Astrocyte (in vitro differentiated cells and primary cell): Measurements from ENCODE around the gene SPATA16. TPM values are rescaled to one million over a fixed set of nuclear protein-coding genes. Genes with fewer than 3 reads are reported as not detected.

Experiments
- DNase-seq: peaks from one replicate; pipeline ENCODE4 v3.0.0-alpha.2; 2010; ENCODE audit warnings: low read depth
- FAIRE-seq: peaks from 2 replicates; lab custom pipeline; 2011; peaks lifted over from hg19 to GRCh38; lab: Jason Lieb, UNC
- H2AFZ ChIP-seq: 2 replicates; pipeline ENCODE4 v1.6.0; 2012; ENCODE audit warnings: low read depth, low read length, inconsistent platforms
- H3K27ac ChIP-seq: 2 replicates; pipeline ENCODE4 v1.5.1; 2011; ENCODE audit warnings: low read depth, low read length, inconsistent platforms
- H3K27me3 ChIP-seq: 2 replicates; pipeline ENCODE4 v1.6.0; 2011; ENCODE audit warnings: low read length, inconsistent platforms; ENCODE audit not compliant: insufficient read depth
- H3K36me3 ChIP-seq: 2 replicates; pipeline ENCODE4 v1.5.1; 2011; ENCODE audit warnings: low read length, inconsistent platforms; ENCODE audit not compliant: insufficient read depth
- H3K4me1 ChIP-seq: 2 replicates; pipeline ENCODE4 v1.5.1; 2011; ENCODE audit warnings: low read length, inconsistent platforms; ENCODE audit not compliant: insufficient read depth
- H3K4me2 ChIP-seq: 2 replicates; pipeline ENCODE4 v1.6.0; 2012; ENCODE audit warnings: low read length, inconsistent platforms
- H3K4me3 ChIP-seq: 2 replicates; pipeline ENCODE4 v1.5.1; 2011; ENCODE audit warnings: low read depth, mild to moderate bottlenecking, low read length, inconsistent platforms; ENCODE audit not compliant: insufficient read depth
- H3K79me2 ChIP-seq: 2 replicates; pipeline ENCODE4 v1.6.0; 2012; ENCODE audit warnings: mild to moderate bottlenecking, low read length, inconsistent platforms; ENCODE audit not compliant: insufficient read depth
- H3K9ac ChIP-seq: 2 replicates; pipeline ENCODE4 v1.6.0; 2012; ENCODE audit warnings: mild to moderate bottlenecking, low read length, inconsistent platforms
- H3K9me3 ChIP-seq: 2 replicates; pipeline ENCODE4 v1.5.1; 2012; ENCODE audit warnings: low read depth, mild to moderate bottlenecking, low read length, inconsistent platforms; ENCODE audit not compliant: insufficient read depth
- H4K20me1 ChIP-seq: 2 replicates; pipeline ENCODE4 v1.6.0; 2012; ENCODE audit warnings: low read length, inconsistent platforms; ENCODE audit not compliant: insufficient read depth
- H3K27ac Mint-ChIP-seq: one replicate; pipeline ENCODE4 v1.8.0; 2021; ENCODE audit warnings: mild to moderate bottlenecking, mixed read lengths; ENCODE audit not compliant: unreplicated experiment
- H3K27me3 Mint-ChIP-seq: one replicate; pipeline ENCODE4 v1.8.0; 2021; ENCODE audit warnings: low read depth, mixed read lengths; ENCODE audit not compliant: unreplicated experiment
- H3K36me3 Mint-ChIP-seq: one replicate; pipeline ENCODE4 v1.8.0; 2021; ENCODE audit warnings: low read depth, mixed read lengths; ENCODE audit not compliant: unreplicated experiment
- H3K4me1 Mint-ChIP-seq: one replicate; pipeline ENCODE4 v1.8.0; 2021; ENCODE audit warnings: low read depth, mixed read lengths; ENCODE audit not compliant: unreplicated experiment
- H3K4me3 Mint-ChIP-seq: one replicate; pipeline ENCODE4 v1.8.0; 2021; ENCODE audit warnings: mild to moderate bottlenecking, moderate library complexity, mixed read lengths; ENCODE audit not compliant: unreplicated experiment
- H3K9me3 Mint-ChIP-seq: one replicate; pipeline ENCODE4 v1.8.0; 2021; ENCODE audit warnings: mild to moderate bottlenecking, mixed read lengths; ENCODE audit not compliant: unreplicated experiment
- CTCF ChIP-seq: IDR thresholded peaks from 2 replicates; pipeline ENCODE4 v1.5.1; 2011; ENCODE audit warnings: low read depth, mild to moderate bottlenecking, inconsistent platforms, low read length, moderate library complexity; ENCODE audit not compliant: insufficient read depth
- EZH2 ChIP-seq: IDR thresholded peaks from 2 replicates; pipeline ENCODE4 v1.6.1; 2012; ENCODE audit warnings: mild to moderate bottlenecking, low read length, inconsistent platforms; ENCODE audit not compliant: insufficient read depth
- total RNA-seq: library from RNA; stranded (reverse); gene quantifications from 2 replicates; pipeline ENCODE4 v1.2.1, GENCODE V29; 2021

The SPATA16 gene
- total RNA-seq, 1 donor from 2014 or later, result not detected

- no peaks in the 10 kb centered on the region for H3K9me3 Mint-ChIP-seq
- Histone ChIP-seq H3K27ac (no peak overlapping the region), H3K27me3 (no peaks in the 10 kb centered on the region), H2AFZ (no peak overlapping the region), H3K9ac (no peak overlapping the region), H3K4me2 (no peak overlapping the region), H4K20me1 (no peaks in the 10 kb centered on the region), H3K4me1 (no peaks in the 10 kb centered on the region), H3K36me3 (no peaks in the 10 kb centered on the region), H3K9me3 (no peaks in the 10 kb centered on the region), H3K4me3 (no peak overlapping the region), H3K79me2 (no peaks in the 10 kb centered on the region)
- TF ChIP-seq CTCF (no peak), EZH2 (no peak)
- no peak overlapping the region for H3K4me3 Mint-ChIP-seq
- H3K27ac Mint-ChIP-seq, result no peak overlapping the region
- no peaks in the 10 kb centered on the region for H3K36me3 Mint-ChIP-seq
- H3K27me3 Mint-ChIP-seq, result no peaks in the 10 kb centered on the region
- DNase-seq (no peak), FAIRE-seq (no peak)
- H3K4me1 Mint-ChIP-seq, result no peaks in the 10 kb centered on the region
Observed at GRCh38 chr3:172946061-172946460, 195.0 kb downstream of the SPATA16 start.

- Histone ChIP-seq H3K27me3 (no peaks in the 10 kb centered on the region), H3K4me1 (peaks cover 11% of the 10 kb centered on the region), H3K79me2 (no peaks in the 10 kb centered on the region), H3K4me2 (peak overlapping the region; percentile 8), H3K9me3 (no peaks in the 10 kb centered on the region), H3K9ac (no peak overlapping the region), H3K36me3 (no peaks in the 10 kb centered on the region), H3K27ac (no peak overlapping the region), H4K20me1 (no peaks in the 10 kb centered on the region), H3K4me3 (no peak overlapping the region), H2AFZ (no peak overlapping the region)
- H3K9me3 Mint-ChIP-seq, result no peaks in the 10 kb centered on the region
- H3K27me3 Mint-ChIP-seq, result no peaks in the 10 kb centered on the region
- H3K36me3 Mint-ChIP-seq, result no peaks in the 10 kb centered on the region
- no peak overlapping the region for H3K4me3 Mint-ChIP-seq
- H3K27ac Mint-ChIP-seq, result peak overlapping the region; percentile 54
- peaks cover 30% of the 10 kb centered on the region for H3K4me1 Mint-ChIP-seq
- no peak for FAIRE-seq
- TF ChIP-seq CTCF, result no peak
- no peak for TF ChIP-seq EZH2
- peak; percentile 53 for DNase-seq
Observed at GRCh38 chr3:172939651-172940293, 201.3 kb downstream of the SPATA16 start.

GRCh38 chr3:172938788-172939187, 202.2 kb downstream of the SPATA16 start:
- Histone ChIP-seq H3K36me3 (no peaks in the 10 kb centered on the region), H3K4me3 (no peak overlapping the region), H3K27me3 (no peaks in the 10 kb centered on the region), H3K79me2 (no peaks in the 10 kb centered on the region), H3K9me3 (no peaks in the 10 kb centered on the region), H3K4me1 (peaks cover 11% of the 10 kb centered on the region), H3K4me2 (no peak overlapping the region), H3K27ac (no peak overlapping the region), H2AFZ (no peak overlapping the region), H4K20me1 (no peaks in the 10 kb centered on the region), H3K9ac (no peak overlapping the region)
- peak overlapping the region; percentile 86 for H3K27ac Mint-ChIP-seq
- DNase-seq (peak; percentile 12), FAIRE-seq (no peak)
- no peak overlapping the region for H3K4me3 Mint-ChIP-seq
- no peaks in the 10 kb centered on the region for H3K27me3 Mint-ChIP-seq
- H3K4me1 Mint-ChIP-seq, result peaks cover 30% of the 10 kb centered on the region
- no peaks in the 10 kb centered on the region for H3K9me3 Mint-ChIP-seq
- no peak for TF ChIP-seq CTCF
- TF ChIP-seq EZH2, result no peak
- no peaks in the 10 kb centered on the region for H3K36me3 Mint-ChIP-seq
